ENCODE data around the gene FOLR2. TPM values are rescaled to one million over a fixed set of nuclear protein-coding genes. Genes with fewer than 3 reads are reported as not detected.

FOLR2 gene
- total and polyA plus RNA-seq, 2 of the 8 experiments (the other 6 are each of a cell fraction or from before 2014, with no cell fraction given) = not detected

GRCh38 chr11:72260574-72260973 is 44.0 kb downstream of the FOLR2 start (continued):
- TF ChIP-seq, protein P1, sequence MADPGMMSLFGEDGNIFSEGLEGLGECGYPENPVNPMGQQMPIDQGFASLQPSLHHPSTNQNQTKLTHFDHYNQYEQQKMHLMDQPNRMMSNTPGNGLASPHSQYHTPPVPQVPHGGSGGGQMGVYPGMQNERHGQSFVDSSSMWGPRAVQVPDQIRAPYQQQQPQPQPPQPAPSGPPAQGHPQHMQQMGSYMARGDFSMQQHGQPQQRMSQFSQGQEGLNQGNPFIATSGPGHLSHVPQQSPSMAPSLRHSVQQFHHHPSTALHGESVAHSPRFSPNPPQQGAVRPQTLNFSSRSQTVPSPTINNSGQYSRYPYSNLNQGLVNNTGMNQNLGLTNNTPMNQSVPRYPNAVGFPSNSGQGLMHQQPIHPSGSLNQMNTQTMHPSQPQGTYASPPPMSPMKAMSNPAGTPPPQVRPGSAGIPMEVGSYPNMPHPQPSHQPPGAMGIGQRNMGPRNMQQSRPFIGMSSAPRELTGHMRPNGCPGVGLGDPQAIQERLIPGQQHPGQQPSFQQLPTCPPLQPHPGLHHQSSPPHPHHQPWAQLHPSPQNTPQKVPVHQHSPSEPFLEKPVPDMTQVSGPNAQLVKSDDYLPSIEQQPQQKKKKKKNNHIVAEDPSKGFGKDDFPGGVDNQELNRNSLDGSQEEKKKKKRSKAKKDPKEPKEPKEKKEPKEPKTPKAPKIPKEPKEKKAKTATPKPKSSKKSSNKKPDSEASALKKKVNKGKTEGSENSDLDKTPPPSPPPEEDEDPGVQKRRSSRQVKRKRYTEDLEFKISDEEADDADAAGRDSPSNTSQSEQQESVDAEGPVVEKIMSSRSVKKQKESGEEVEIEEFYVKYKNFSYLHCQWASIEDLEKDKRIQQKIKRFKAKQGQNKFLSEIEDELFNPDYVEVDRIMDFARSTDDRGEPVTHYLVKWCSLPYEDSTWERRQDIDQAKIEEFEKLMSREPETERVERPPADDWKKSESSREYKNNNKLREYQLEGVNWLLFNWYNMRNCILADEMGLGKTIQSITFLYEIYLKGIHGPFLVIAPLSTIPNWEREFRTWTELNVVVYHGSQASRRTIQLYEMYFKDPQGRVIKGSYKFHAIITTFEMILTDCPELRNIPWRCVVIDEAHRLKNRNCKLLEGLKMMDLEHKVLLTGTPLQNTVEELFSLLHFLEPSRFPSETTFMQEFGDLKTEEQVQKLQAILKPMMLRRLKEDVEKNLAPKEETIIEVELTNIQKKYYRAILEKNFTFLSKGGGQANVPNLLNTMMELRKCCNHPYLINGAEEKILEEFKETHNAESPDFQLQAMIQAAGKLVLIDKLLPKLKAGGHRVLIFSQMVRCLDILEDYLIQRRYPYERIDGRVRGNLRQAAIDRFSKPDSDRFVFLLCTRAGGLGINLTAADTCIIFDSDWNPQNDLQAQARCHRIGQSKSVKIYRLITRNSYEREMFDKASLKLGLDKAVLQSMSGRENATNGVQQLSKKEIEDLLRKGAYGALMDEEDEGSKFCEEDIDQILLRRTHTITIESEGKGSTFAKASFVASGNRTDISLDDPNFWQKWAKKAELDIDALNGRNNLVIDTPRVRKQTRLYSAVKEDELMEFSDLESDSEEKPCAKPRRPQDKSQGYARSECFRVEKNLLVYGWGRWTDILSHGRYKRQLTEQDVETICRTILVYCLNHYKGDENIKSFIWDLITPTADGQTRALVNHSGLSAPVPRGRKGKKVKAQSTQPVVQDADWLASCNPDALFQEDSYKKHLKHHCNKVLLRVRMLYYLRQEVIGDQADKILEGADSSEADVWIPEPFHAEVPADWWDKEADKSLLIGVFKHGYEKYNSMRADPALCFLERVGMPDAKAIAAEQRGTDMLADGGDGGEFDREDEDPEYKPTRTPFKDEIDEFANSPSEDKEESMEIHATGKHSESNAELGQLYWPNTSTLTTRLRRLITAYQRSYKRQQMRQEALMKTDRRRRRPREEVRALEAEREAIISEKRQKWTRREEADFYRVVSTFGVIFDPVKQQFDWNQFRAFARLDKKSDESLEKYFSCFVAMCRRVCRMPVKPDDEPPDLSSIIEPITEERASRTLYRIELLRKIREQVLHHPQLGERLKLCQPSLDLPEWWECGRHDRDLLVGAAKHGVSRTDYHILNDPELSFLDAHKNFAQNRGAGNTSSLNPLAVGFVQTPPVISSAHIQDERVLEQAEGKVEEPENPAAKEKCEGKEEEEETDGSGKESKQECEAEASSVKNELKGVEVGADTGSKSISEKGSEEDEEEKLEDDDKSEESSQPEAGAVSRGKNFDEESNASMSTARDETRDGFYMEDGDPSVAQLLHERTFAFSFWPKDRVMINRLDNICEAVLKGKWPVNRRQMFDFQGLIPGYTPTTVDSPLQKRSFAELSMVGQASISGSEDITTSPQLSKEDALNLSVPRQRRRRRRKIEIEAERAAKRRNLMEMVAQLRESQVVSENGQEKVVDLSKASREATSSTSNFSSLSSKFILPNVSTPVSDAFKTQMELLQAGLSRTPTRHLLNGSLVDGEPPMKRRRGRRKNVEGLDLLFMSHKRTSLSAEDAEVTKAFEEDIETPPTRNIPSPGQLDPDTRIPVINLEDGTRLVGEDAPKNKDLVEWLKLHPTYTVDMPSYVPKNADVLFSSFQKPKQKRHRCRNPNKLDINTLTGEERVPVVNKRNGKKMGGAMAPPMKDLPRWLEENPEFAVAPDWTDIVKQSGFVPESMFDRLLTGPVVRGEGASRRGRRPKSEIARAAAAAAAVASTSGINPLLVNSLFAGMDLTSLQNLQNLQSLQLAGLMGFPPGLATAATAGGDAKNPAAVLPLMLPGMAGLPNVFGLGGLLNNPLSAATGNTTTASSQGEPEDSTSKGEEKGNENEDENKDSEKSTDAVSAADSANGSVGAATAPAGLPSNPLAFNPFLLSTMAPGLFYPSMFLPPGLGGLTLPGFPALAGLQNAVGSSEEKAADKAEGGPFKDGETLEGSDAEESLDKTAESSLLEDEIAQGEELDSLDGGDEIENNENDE (IDR thresholded peaks at IDR 0.05; ENCODE audit: insufficient replicate concordance, low read length) = no peak

All from H1 (cell line).